Measurements from ENCODE around the gene RMND5A.

DNA sequence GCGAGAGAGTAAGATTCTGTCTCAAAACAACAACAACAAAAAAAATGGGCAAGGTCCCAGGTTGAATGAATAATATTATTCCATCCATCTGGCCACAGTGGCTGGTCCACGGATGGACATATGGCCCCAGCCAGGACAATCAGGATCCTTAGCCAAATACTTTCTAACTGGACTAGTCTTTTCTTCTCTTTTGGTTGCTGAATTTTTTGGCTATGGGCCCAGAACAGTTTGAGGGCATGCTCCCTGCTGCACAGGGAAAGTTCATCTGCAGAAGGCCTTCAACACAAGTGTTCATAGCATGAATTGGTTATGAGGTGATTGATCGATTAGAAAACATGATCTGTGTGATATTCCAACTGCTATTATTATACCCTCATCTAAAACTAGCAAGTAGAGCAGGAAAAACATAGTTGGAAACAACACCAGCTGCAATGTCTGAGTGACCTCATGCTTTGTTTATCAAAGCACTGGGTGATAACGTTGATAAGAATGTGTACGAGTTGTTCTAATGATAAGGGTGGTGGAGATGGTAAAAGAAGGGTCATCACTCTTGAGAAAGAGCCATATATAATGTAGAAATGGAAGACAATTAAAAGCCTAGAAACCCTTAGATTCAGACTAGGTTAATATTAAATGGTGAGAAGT, 48.6 kb upstream of the RMND5A start:
- TF ChIP-seq POLR2A (IDR thresholded peaks at IDR 0.05) = no peak
- TF ChIP-seq, protein P1, sequence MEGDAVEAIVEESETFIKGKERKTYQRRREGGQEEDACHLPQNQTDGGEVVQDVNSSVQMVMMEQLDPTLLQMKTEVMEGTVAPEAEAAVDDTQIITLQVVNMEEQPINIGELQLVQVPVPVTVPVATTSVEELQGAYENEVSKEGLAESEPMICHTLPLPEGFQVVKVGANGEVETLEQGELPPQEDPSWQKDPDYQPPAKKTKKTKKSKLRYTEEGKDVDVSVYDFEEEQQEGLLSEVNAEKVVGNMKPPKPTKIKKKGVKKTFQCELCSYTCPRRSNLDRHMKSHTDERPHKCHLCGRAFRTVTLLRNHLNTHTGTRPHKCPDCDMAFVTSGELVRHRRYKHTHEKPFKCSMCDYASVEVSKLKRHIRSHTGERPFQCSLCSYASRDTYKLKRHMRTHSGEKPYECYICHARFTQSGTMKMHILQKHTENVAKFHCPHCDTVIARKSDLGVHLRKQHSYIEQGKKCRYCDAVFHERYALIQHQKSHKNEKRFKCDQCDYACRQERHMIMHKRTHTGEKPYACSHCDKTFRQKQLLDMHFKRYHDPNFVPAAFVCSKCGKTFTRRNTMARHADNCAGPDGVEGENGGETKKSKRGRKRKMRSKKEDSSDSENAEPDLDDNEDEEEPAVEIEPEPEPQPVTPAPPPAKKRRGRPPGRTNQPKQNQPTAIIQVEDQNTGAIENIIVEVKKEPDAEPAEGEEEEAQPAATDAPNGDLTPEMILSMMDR (IDR thresholded peaks at IDR 0.05) = no peak
- TF ChIP-seq POLR2AphosphoS5 (IDR thresholded peaks at IDR 0.05) = no peak
